GM13976 (cell line): ENCODE measurements around the gene SFN.

Source experiments
- DNase-seq: peaks from one replicate; pipeline ENCODE4 v3.0.0; 2012; ENCODE audit warnings: low spot score
- CTCF ChIP-seq: IDR thresholded peaks from 2 replicates; pipeline ENCODE4 v1.5.1; 2012; ENCODE audit warnings: borderline replicate concordance, mild to moderate bottlenecking; ENCODE audit not compliant: insufficient read depth; ENCODE audit errors: extremely low read depth, missing control alignments, control extremely low read depth
- in situ Hi-C: fragments of 300-500 bp; cut with MboI; formaldehyde crosslinking; loops from one replicate; pipeline ENCODE4 v1.12.0; 2022; ENCODE audit warnings: low sequenced_read_pairs, mixed read lengths, inconsistent platforms; ENCODE audit not compliant: unreplicated experiment

The SFN gene

DNA sequence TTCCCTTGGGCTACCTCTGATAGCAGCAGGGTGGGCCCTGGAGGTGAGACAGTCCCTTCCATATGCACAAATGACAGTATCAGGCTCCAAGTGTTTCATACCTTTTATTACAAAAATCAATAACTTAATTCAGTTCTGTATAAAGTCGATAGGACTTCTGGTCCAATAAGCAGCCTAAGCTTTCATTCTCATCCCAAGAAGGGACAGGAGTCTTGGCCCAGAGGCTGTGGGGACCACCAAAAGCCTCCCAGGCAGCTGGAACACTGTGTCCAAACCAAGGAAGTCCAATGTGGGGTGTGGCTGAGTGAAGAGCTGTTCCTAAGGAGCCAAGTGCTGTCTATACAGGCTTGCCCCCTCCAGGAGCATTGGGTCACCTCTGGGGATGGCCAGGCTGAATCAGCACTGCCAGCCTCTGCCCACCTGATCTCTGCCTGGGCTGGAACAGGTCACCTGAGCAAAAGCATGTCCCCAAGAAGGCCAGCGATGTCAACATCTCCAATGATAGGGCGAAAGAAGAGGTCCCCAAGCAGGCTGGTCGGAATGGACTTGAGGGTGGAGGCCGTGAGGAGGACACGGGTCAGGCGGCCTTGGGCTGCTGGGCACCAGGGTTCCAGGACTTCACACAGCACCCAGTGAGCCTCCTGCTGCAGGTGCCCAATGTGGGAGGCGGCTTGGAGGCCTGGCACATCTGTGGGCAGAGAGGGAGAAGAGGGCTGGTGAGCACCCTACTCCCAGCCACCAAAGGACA is 48.6 kb downstream of the SFN start:
- in situ Hi-C loops: no loop called here
- TF ChIP-seq CTCF: no peak
- no peak for DNase-seq

- in situ Hi-C loops: no loop called here
- DNase-seq: no peak
- TF ChIP-seq CTCF: no peak
Measured at GRCh38 chr1:26912147-26912490, 49.2 kb downstream of the SFN start.

- no peak for DNase-seq
- TF ChIP-seq CTCF: no peak
- in situ Hi-C loops: no loop called here
Measured at GRCh38 chr1:26913389-26913753, 50.4 kb downstream of the SFN start.
